ENCODE data around the gene IL23R. TPM values are rescaled to one million over a fixed set of nuclear protein-coding genes. Genes with fewer than 3 reads are reported as not detected.
A peak's percentile ranks its signal among the peaks of the same experiment; 100 is the strongest.

Gene IL23R
- total RNA-seq, 1 experiment from 2014 or later = not detected

- Histone ChIP-seq H3K4me2 (ENCODE audit: insufficient read depth, insufficient read length, low read length) (no peak overlapping the region), H3K4me1 (ENCODE audit: insufficient read depth, low read length) (no peaks in the 10 kb centered on the region), H3K4ac (ENCODE audit: low read depth, low read length) (no peak overlapping the region), H2BK5ac (ENCODE audit: insufficient read length, low read length) (no peak overlapping the region), H2BK15ac (ENCODE audit: low read depth, low read length) (no peak overlapping the region), H2AK5ac (ENCODE audit: insufficient read length, low read length) (no peak overlapping the region), H4K91ac (ENCODE audit: insufficient read length, low read depth, low read length) (no peak overlapping the region), H3K56ac (ENCODE audit: insufficient read length, low read depth, low read length) (no peak overlapping the region), H3K27me3 (ENCODE audit: insufficient read depth, low read length) (no peaks in the 10 kb centered on the region), H2BK12ac (ENCODE audit: insufficient read length, low read depth, low read length) (no peak overlapping the region), H2BK120ac (ENCODE audit: low read depth, low read length, poor library complexity, severe bottlenecking) (no peak overlapping the region), H3K23me2 (ENCODE audit: insufficient read length, low read depth, low read length, poor library complexity, severe bottlenecking) (no peaks in the 10 kb centered on the region), H3K18ac (ENCODE audit: insufficient read length, low read depth, low read length) (no peak overlapping the region), H4K20me1 (ENCODE audit: control insufficient read depth, insufficient read depth, insufficient read length) (no peaks in the 10 kb centered on the region), H3K79me2 (ENCODE audit: insufficient read depth, low read length) (no peaks in the 10 kb centered on the region), H3K27ac (ENCODE audit: insufficient read length, low read depth, low read length) (no peak overlapping the region), H3T11ph (ENCODE audit: low read length) (no peak overlapping the region), H3K9ac (ENCODE audit: extremely low read depth, insufficient read length, low read length) (no peak overlapping the region), H3K14ac (ENCODE audit: insufficient read depth, low read length) (no peak overlapping the region), H4K8ac (replicated peaks; ENCODE audit: insufficient read length, low read depth, low read length) (no peak overlapping the region), H3K9me3 (ENCODE audit: control insufficient read depth, low read depth, low read length) (no peaks in the 10 kb centered on the region), H2AFZ (ENCODE audit: low read length) (no peak overlapping the region), H2BK20ac (ENCODE audit: low read depth, low read length, poor library complexity, severe bottlenecking) (no peak overlapping the region), H3K79me1 (ENCODE audit: insufficient read depth, low read depth, low read length, poor library complexity, severe bottlenecking) (no peaks in the 10 kb centered on the region), H4K5ac (ENCODE audit: insufficient read length, low read depth, low read length) (no peak overlapping the region), H3K23ac (ENCODE audit: insufficient read length, low read depth, low read length) (no peak overlapping the region)
- TF ChIP-seq, protein P1, sequence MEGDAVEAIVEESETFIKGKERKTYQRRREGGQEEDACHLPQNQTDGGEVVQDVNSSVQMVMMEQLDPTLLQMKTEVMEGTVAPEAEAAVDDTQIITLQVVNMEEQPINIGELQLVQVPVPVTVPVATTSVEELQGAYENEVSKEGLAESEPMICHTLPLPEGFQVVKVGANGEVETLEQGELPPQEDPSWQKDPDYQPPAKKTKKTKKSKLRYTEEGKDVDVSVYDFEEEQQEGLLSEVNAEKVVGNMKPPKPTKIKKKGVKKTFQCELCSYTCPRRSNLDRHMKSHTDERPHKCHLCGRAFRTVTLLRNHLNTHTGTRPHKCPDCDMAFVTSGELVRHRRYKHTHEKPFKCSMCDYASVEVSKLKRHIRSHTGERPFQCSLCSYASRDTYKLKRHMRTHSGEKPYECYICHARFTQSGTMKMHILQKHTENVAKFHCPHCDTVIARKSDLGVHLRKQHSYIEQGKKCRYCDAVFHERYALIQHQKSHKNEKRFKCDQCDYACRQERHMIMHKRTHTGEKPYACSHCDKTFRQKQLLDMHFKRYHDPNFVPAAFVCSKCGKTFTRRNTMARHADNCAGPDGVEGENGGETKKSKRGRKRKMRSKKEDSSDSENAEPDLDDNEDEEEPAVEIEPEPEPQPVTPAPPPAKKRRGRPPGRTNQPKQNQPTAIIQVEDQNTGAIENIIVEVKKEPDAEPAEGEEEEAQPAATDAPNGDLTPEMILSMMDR (conservative IDR thresholded peaks at IDR 0.05) = no peak
- H3K9me3 Mint-ChIP-seq = no peaks in the 10 kb centered on the region
- no peaks in the 10 kb centered on the region; the same call in 1 of the 2 replicates for H3K27me3 Mint-ChIP-seq (ENCODE audit: low read depth)
- no peaks in the 10 kb centered on the region for H3K36me3 Mint-ChIP-seq (ENCODE audit: insufficient read depth in 1 of 3, low read depth in 3 of 3)
- no peaks in the 10 kb centered on the region for H3K4me1 Mint-ChIP-seq
- H3K27ac Mint-ChIP-seq = 0 out of 7 replicates have a peak overlapping the region, but pooled peaks of 1 of the 3 experiments have one; percentile 67
- DNase-seq = no peak
- H3K4me3 Mint-ChIP-seq = no peak overlapping the region
- WGBS (ENCODE audit: extremely low coverage, insufficient read length, low lambda C conversion rate) = no CpG with 5 or more reads among the region's 2 CpGs
Measured at GRCh38 chr1:67170751-67171573, 4.7 kb downstream of the IL23R start.

Measured in H9 (cell line).